Fibroblast of lung (primary cell): ENCODE measurements around the gene ENTHD1.

Source experiments
- CTCF ChIP-seq, 2 donors: IDR thresholded peaks in 1 of 2; conservative IDR thresholded peaks in 1 of 2; 1 replicate in 1 of 2; 2 replicates in 1 of 2; pipeline ENCODE4 v1.5.1; 2011 to 2012; ENCODE audit warnings: low read length in 2 of 2, control low read depth in 1 of 2, inconsistent platforms in 1 of 2, low read depth in 1 of 2, mild to moderate bottlenecking in 1 of 2
- EZH2 ChIP-seq: IDR thresholded peaks from 2 replicates; pipeline ENCODE4 v1.5.1; 2012; ENCODE audit warnings: low read length, control low read depth, mild to moderate bottlenecking; ENCODE audit errors: missing control alignments

- TF ChIP-seq CTCF (conservative IDR thresholded peaks at IDR 0.05 in 1 of 2, IDR thresholded peaks at IDR 0.05 in 1 of 2; ENCODE audit: low read depth in 1 of 2, low read length in 2 of 2), result no peak
- TF ChIP-seq EZH2, result no peak
These were observed 37.0 kb downstream of the ENTHD1 start for GRCh38 chr22:39856588-39856987.
